Stimulated activated naive CD8-positive, alpha-beta T cell treated with anti-CD3 and anti-CD28 coated beads, Interleukin-15, amount 100 ng/mL, for 72 hours (primary cell): ENCODE results near the gene ATG9A.

Source experiments
- ATAC-seq: fragments of 150-1000 bp; cut with Tn5 transposase; 2 replicates; pipeline ENCODE4 v1.10.0; 2021; ENCODE audit warnings: mild to moderate bottlenecking, moderate library complexity
- DNase-seq, 2 donors: peaks; one replicate each; pipeline ENCODE4 v3.0.0; 2021 to 2022
- H3K27ac Mint-ChIP-seq, 2 donors: one replicate each; pipeline ENCODE4 v1.8.0; 2022; ENCODE audit warnings: mild to moderate bottlenecking in 2 of 2, mixed read lengths in 2 of 2, moderate library complexity in 2 of 2
- H3K27me3 Mint-ChIP-seq: one replicate; pipeline ENCODE4 v1.8.0; 2022; ENCODE audit warnings: mixed read lengths
- H3K4me1 Mint-ChIP-seq: one replicate; pipeline ENCODE4 v1.8.0; 2022; ENCODE audit warnings: mild to moderate bottlenecking, mixed read lengths
- H3K4me3 Mint-ChIP-seq, 2 donors: one replicate each; pipeline ENCODE4 v1.8.0; 2022; ENCODE audit warnings: mild to moderate bottlenecking in 2 of 2, mixed read lengths in 2 of 2, moderate library complexity in 1 of 2
- H3K9me3 Mint-ChIP-seq, 2 donors: one replicate each; pipeline ENCODE4 v1.8.0; 2022; ENCODE audit warnings: mixed read lengths in 2 of 2

Gene ATG9A

GRCh38 chr2:219246559-219246958, 17.1 kb upstream of the ATG9A start:
- H3K9me3 Mint-ChIP-seq, result no peaks in the 10 kb centered on the region

GRCh38 chr2:219245899-219246230, 16.4 kb upstream of the ATG9A start:
- H3K4me1 Mint-ChIP-seq, result peaks cover 72% of the 10 kb centered on the region
- H3K27me3 Mint-ChIP-seq, result no peaks in the 10 kb centered on the region
- ATAC-seq (no peak), DNase-seq (no peak)
- no peaks in the 10 kb centered on the region for H3K9me3 Mint-ChIP-seq
- peak overlapping the region; percentile 96 to 98 for H3K4me3 Mint-ChIP-seq
- peak overlapping the region; percentile 97 to 98 for H3K27ac Mint-ChIP-seq

More at GRCh38 chr2:219246559-219246958, 17.1 kb upstream of the ATG9A start:
- Mint-ChIP-seq H3K27ac (peak overlapping the region; percentile 35 to 98), H3K4me3 (peak overlapping the region; percentile 68 to 79), H3K27me3 (no peaks in the 10 kb centered on the region), H3K4me1 (peaks cover 79% of the 10 kb centered on the region)
- ATAC-seq (no peak), DNase-seq (no peak)

- no peaks in the 10 kb centered on the region for H3K9me3 Mint-ChIP-seq
- ATAC-seq (peak; percentile 77), DNase-seq (peak; percentile 86 to 90)
- H3K4me1 Mint-ChIP-seq, result peaks cover 66% of the 10 kb centered on the region
- H3K4me3 Mint-ChIP-seq, result peak within 1 kb of the TSS; percentile 96 to 98
- H3K27me3 Mint-ChIP-seq, result no peaks in the 10 kb centered on the region
- H3K27ac Mint-ChIP-seq, result peak within 1 kb of the TSS; percentile 97 to 98
These were observed 15.9 kb upstream of the ATG9A start, which contains the start of the genes GLB1L and STK16 for GRCh38 chr2:219245148-219245898. GLB1L (minus strand) TSS chr2:219245444; CDS start chr2:219243573, 1,871 bp downstream. STK16 (plus strand) TSS chr2:219245479; CDS start chr2:219246000, 521 bp downstream.

- Mint-ChIP-seq H3K9me3 (no peaks in the 10 kb centered on the region), H3K27ac (peak overlapping the region; percentile 97 to 98), H3K4me3 (peak overlapping the region; percentile 96 to 98), H3K27me3 (no peaks in the 10 kb centered on the region), H3K4me1 (peaks cover 61% of the 10 kb centered on the region)
- ATAC-seq (no peak), DNase-seq (no peak)
These were observed 15.3 kb upstream of the ATG9A start for GRCh38 chr2:219244789-219245147.

DNA sequence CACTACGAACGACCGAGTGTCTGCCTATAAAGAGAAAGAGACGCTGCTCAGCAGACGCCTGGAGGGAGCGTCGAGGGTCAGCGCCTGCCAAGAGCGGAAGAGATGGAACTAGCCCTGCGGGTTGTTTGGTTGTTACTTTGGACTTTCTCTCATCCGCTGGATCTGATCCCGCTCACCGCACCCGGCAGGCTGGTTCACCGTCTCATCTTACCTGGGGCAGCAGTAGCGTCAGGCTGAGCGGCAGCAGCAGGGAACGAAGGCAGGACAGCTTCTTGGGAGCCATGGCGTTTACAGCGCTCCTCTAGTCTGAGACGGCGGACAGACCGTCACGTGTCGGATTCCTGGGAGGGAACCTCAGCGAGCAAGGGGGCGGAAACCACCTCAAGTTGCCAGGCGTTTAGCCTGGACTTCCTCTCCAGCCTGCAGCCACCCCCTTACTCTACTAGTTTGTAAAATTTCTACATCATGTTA, 13.9 kb upstream of the ATG9A start:
- Mint-ChIP-seq H3K4me3 (peak overlapping the region in 1 of 2 donors; percentile 72), H3K27me3 (no peaks in the 10 kb centered on the region), H3K9me3 (no peaks in the 10 kb centered on the region), H3K4me1 (peaks cover 46% of the 10 kb centered on the region), H3K27ac (peak overlapping the region; percentile 46 to 55)
- ATAC-seq (no peak), DNase-seq (no peak)

DNA sequence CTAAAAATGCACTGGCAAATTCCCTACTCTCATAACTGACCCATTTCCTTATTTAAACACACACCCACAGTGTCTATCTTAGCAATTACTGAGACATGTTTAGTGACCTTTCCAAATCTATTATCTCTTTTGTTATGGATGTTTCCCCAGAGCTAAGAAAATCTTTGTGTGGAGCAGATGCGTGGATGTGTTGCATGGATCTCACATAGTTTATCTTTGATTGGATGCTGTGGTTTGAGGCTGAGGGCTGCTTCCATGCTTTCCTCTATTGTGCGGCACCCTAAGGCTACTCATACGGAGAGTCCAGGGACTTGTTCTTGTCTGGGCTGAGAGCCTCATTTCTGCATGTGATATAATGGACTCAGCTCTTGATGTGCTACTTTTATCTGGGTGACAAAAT, 4.9 kb upstream of the ATG9A start:
- peaks cover 48% of the 10 kb centered on the region for H3K4me1 Mint-ChIP-seq
- no peak overlapping the region for H3K27ac Mint-ChIP-seq
- no peaks in the 10 kb centered on the region for H3K9me3 Mint-ChIP-seq
- H3K27me3 Mint-ChIP-seq, result no peaks in the 10 kb centered on the region
- DNase-seq (no peak), ATAC-seq (no peak)
- H3K4me3 Mint-ChIP-seq, result no peak overlapping the region

DNA sequence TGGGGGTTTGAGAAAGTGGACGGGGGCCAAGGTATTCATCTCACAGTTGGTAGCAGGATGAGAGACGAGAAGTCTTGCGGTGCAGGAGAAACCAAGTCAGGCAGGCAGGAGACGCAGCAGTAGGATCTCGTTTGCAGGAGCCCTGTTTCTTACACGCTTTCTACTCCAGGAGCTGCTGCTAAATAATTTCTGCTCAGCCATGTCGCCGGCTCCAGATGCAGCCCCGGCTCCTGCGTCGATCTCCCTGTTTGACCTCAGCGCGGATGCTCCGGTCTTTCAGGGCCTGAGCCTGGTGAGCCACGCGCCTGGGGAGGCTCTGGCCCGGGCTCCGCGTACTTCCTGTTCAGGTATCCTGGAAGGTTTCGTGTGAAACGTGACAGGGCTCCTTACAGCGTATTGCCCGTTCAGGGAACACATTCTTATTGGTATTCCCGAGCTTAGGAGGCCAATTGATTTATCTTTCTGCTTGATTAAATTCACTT, 664 bp upstream of the ATG9A start:
- Mint-ChIP-seq H3K27ac (peak overlapping the region; percentile 97 to 99), H3K27me3 (no peaks in the 10 kb centered on the region), H3K9me3 (no peaks in the 10 kb centered on the region), H3K4me3 (peak overlapping the region; percentile 93 to 100), H3K4me1 (peaks cover 69% of the 10 kb centered on the region)
- ATAC-seq, result peak; percentile 40
- peak; percentile 46 to 63 for DNase-seq

- peaks cover 59% of the 10 kb centered on the region for H3K4me1 Mint-ChIP-seq
- H3K27me3 Mint-ChIP-seq, result no peaks in the 10 kb centered on the region
- H3K9me3 Mint-ChIP-seq, result no peaks in the 10 kb centered on the region
- DNase-seq (no peak), ATAC-seq (no peak)
- H3K4me3 Mint-ChIP-seq, result peak overlapping the region; percentile 81 to 100
- peak overlapping the region; percentile 70 to 90 for H3K27ac Mint-ChIP-seq
These were observed 528 bp downstream of the ATG9A start for GRCh38 chr2:219228911-219229304.

GRCh38 chr2:219228041-219228910, 1.2 kb downstream of the ATG9A start:
- H3K4me1 Mint-ChIP-seq, result peaks cover 53% of the 10 kb centered on the region
- H3K27ac Mint-ChIP-seq, result peak overlapping the region; percentile 70 to 90
- DNase-seq, result no peak
- ATAC-seq, result no peak
- H3K4me3 Mint-ChIP-seq, result peak overlapping the region; percentile 81 to 100
- H3K9me3 Mint-ChIP-seq, result no peaks in the 10 kb centered on the region
- no peaks in the 10 kb centered on the region for H3K27me3 Mint-ChIP-seq

DNA sequence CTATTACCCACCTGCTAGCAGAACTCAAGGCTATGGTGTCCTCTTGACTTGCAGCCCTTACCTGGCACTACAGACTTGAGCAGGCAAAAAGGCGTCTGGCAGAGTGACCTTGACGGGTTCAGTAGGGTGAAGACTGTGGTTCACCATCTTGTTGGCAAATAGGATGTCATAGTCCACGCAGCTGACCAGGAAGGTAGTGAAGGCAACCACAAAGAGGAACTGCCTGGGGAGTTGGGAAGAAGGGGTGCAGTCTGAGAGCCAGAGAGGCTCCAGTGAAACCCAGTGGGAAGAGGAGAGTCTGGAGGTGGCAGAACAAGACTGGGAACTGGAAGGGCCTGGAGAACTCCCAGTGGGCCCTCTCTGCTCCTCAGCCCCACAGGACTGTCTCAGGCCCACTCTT, 4.1 kb downstream of the ATG9A start:
- H3K4me1 Mint-ChIP-seq, result peaks cover 30% of the 10 kb centered on the region

GRCh38 chr2:219223831-219224610, 5.4 kb downstream of the ATG9A start:
- Mint-ChIP-seq H3K4me1 (peaks cover 41% of the 10 kb centered on the region), H3K4me3 (no peak overlapping the region), H3K27me3 (no peaks in the 10 kb centered on the region), H3K9me3 (no peaks in the 10 kb centered on the region), H3K27ac (no peak overlapping the region)
- no peak for ATAC-seq
- no peak for DNase-seq

More for the DNA sequence above, 4.1 kb downstream of the ATG9A start:
- Mint-ChIP-seq H3K27me3 (no peaks in the 10 kb centered on the region), H3K4me3 (peak overlapping the region in 1 of 2 donors; percentile 12), H3K27ac (no peak overlapping the region), H3K9me3 (no peaks in the 10 kb centered on the region)
- DNase-seq (no peak), ATAC-seq (no peak)

DNA sequence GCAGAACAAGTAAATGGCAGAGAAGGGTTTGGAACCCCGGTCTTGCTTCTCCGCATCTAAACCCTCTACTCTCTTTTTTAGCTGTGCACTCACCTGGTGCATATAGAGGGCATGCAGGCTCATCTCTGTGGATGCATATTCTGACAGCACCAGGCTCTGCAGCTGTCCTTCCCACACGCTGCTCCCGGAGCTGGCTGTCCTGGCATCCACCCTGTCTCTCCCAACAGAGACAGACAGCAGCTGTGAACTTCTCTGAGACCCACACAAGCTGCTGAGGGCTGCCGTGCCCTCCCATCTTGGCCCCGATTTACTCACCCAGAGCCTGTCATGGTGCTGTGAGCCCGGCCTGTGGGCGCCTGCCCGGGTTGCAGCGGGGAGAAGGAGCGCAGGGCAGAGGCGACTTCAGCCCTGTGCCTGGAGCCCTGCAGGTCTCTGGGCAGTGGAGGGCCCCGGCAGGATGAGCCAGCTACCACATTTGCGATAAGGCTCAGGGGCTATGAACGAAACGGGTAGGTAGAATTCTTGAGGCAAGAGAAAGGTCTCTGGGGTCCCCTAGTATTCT, 7.4 kb downstream of the ATG9A start:
- no peak overlapping the region for H3K4me3 Mint-ChIP-seq
- H3K4me1 Mint-ChIP-seq, result peaks cover 39% of the 10 kb centered on the region
- no peak for DNase-seq
- H3K27ac Mint-ChIP-seq, result no peak overlapping the region
- no peaks in the 10 kb centered on the region for H3K9me3 Mint-ChIP-seq
- ATAC-seq, result no peak
- H3K27me3 Mint-ChIP-seq, result no peaks in the 10 kb centered on the region

- peaks cover 45% of the 10 kb centered on the region for H3K4me1 Mint-ChIP-seq
- no peak for ATAC-seq
- no peaks in the 10 kb centered on the region for H3K27me3 Mint-ChIP-seq
- no peak overlapping the region for H3K4me3 Mint-ChIP-seq
- DNase-seq, result no peak
- H3K9me3 Mint-ChIP-seq, result no peaks in the 10 kb centered on the region
- H3K27ac Mint-ChIP-seq, result no peak overlapping the region
These were observed 8.6 kb downstream of the ATG9A start for GRCh38 chr2:219220652-219221402.

GRCh38 chr2:219219784-219220532, 9.5 kb downstream of the ATG9A start:
- Mint-ChIP-seq H3K4me3 (no peak overlapping the region), H3K4me1 (peaks cover 47% of the 10 kb centered on the region), H3K27ac (peak overlapping the region in 1 of 2 donors; percentile 8), H3K9me3 (no peaks in the 10 kb centered on the region), H3K27me3 (no peaks in the 10 kb centered on the region)
- DNase-seq, result no peak
- no peak for ATAC-seq
